ENCODE data around the gene NUP50.

- TF ChIP-seq CTCF (IDR thresholded peaks at IDR 0.05; ENCODE audit: insufficient read depth, low read length) (no peak), POLR2AphosphoS5 (IDR thresholded peaks at IDR 0.05; ENCODE audit: low read depth) (no peak), GABPA (IDR thresholded peaks at IDR 0.05; ENCODE audit: low read depth) (no peak), SPI1 (IDR thresholded peaks at IDR 0.05; ENCODE audit: borderline replicate concordance, low read depth) (no peak)
Measured at GRCh38 chr22:45171830-45172229, 8.1 kb downstream of the NUP50 start.

Data from HL-60 (cell line).